ENCODE measurements around the gene ZFAND5. TPM values are rescaled to one million over a fixed set of nuclear protein-coding genes. Genes with fewer than 3 reads are reported as not detected.

The ZFAND5 gene
- total RNA-seq, 1 donor from 2014 or later: 183 TPM

DNA sequence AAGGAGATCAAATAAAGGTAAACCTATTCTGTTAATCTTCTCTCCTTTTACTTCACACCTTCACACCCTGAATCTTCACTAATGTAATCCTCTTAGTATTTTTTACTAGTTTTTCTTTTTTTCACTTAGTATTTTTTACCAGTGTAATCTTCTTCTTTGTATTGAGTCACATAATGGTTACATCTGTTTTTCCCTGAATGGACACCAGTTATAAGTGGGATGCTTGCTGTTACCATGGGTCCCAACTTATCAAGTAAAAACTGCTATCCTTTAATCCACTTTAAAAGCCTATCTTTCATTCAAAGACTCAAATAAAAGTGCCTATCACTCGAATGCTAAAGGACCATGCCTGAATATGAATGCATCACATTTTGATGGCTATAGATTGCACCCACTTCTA, 15.1 kb downstream of the ZFAND5 start:
- TF ChIP-seq, protein P1, sequence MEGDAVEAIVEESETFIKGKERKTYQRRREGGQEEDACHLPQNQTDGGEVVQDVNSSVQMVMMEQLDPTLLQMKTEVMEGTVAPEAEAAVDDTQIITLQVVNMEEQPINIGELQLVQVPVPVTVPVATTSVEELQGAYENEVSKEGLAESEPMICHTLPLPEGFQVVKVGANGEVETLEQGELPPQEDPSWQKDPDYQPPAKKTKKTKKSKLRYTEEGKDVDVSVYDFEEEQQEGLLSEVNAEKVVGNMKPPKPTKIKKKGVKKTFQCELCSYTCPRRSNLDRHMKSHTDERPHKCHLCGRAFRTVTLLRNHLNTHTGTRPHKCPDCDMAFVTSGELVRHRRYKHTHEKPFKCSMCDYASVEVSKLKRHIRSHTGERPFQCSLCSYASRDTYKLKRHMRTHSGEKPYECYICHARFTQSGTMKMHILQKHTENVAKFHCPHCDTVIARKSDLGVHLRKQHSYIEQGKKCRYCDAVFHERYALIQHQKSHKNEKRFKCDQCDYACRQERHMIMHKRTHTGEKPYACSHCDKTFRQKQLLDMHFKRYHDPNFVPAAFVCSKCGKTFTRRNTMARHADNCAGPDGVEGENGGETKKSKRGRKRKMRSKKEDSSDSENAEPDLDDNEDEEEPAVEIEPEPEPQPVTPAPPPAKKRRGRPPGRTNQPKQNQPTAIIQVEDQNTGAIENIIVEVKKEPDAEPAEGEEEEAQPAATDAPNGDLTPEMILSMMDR (IDR thresholded peaks at IDR 0.05; ENCODE audit: borderline replicate concordance): no peak
- Histone ChIP-seq H3K27me3 (ENCODE audit: low read depth) (no peaks in the 10 kb centered on the region), H3K27ac (replicated peaks) (no peak overlapping the region), H3K4me1 (peaks cover 23% of the 10 kb centered on the region), H3K4me3 (no peak overlapping the region), H3K9me3 (replicated peaks) (no peaks in the 10 kb centered on the region), H3K36me3 (peaks cover 28% of the 10 kb centered on the region)
- intact Hi-C loops (cut with micrococcal nuclease): loop anchor here (10.0 kb wide), 1 partner anchor 55 kb away; no protein-coding TSS in a partner anchor
- no peak for DNase-seq

DNA sequence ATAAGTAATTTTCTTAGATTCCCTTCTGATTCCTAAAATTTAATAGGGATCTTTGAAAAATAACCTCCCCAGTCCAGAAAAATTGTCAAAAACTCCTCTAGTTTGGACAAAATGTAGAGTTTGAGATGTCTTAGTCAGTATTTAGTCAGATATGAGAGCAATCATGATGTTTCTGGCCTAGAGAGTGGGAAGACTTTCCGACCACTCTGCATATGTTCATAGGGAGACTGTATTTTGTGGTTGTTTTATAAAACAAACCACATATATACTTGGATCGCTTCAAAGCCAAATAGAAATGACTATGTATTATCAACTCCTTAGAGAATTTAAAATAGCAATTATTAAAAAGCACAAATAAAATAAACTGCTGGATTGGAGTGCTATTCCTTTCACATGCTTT, 15.8 kb downstream of the ZFAND5 start:
- Histone ChIP-seq H3K9me3 (replicated peaks) (no peaks in the 10 kb centered on the region), H3K27me3 (ENCODE audit: low read depth) (no peaks in the 10 kb centered on the region), H3K27ac (replicated peaks) (no peak overlapping the region), H3K4me1 (peaks cover 17% of the 10 kb centered on the region), H3K36me3 (peaks cover 21% of the 10 kb centered on the region), H3K4me3 (no peak overlapping the region)
- intact Hi-C loops (cut with micrococcal nuclease): loop anchor here (10.0 kb wide), 1 partner anchor 54 kb away; no protein-coding TSS in a partner anchor
- DNase-seq: no peak
- TF ChIP-seq, protein P1 (IDR thresholded peaks at IDR 0.05; ENCODE audit: borderline replicate concordance): no peak

DNA sequence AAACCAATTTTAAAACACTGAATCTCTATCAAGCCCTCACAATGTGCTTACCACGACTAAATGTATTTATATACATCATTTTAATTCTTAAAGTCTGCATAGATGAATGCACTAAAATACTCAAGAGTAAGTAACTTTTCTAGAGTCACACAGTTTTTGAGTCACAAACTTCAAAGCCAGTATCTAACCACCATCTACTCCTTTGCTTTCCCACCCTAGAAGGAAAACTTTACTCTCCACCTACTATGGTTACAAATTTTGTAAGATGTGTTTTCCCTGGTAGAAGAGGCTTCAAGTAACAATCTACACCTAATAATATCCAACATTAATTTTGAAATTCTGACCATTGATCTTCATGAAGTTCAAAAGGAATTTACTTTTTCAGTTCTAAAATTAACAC, 18.7 kb downstream of the ZFAND5 start:
- Histone ChIP-seq H3K27me3 (ENCODE audit: low read depth) (no peaks in the 10 kb centered on the region), H3K9me3 (replicated peaks) (no peaks in the 10 kb centered on the region), H3K27ac (replicated peaks) (no peak overlapping the region), H3K36me3 (no peaks in the 10 kb centered on the region), H3K4me3 (no peak overlapping the region), H3K4me1 (peaks cover 4% of the 10 kb centered on the region)
- DNase-seq: no peak
- TF ChIP-seq, protein P1 (IDR thresholded peaks at IDR 0.05; ENCODE audit: borderline replicate concordance): no peak
- intact Hi-C loops (cut with micrococcal nuclease): loop anchor here (10.0 kb wide), 1 partner anchor 52 kb away; no protein-coding TSS in a partner anchor

DNA sequence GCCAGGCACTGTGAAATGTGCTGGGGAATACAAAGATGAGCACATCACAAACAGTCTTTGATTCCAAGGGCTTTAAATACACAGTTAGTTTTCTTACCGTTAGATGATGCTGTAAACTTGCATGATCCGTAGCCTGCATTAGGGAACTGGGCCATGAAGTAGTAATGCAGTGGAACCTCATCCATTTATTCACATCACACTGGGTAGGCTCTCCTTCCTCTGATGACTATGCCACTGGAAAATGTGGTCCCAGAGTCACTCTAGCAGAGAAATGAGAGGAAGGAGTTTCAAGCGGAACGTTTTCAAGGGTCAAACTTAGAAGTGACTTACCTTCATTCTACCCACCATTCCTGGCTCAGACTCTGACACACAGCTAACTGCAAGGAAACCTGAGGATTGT, 26.4 kb downstream of the ZFAND5 start:
- DNase-seq: no peak
- H3K4me3 ChIP-seq: no peak overlapping the region
- no peaks in the 10 kb centered on the region for H3K27me3 ChIP-seq (ENCODE audit: low read depth)
- no peaks in the 10 kb centered on the region for H3K9me3 ChIP-seq (replicated peaks)
- no peak overlapping the region for H3K27ac ChIP-seq (replicated peaks)
- TF ChIP-seq, protein P1 (IDR thresholded peaks at IDR 0.05; ENCODE audit: borderline replicate concordance): no peak
- intact Hi-C loops (cut with micrococcal nuclease): no loop called here
- no peaks in the 10 kb centered on the region for H3K4me1 ChIP-seq
- no peaks in the 10 kb centered on the region for H3K36me3 ChIP-seq

DNA sequence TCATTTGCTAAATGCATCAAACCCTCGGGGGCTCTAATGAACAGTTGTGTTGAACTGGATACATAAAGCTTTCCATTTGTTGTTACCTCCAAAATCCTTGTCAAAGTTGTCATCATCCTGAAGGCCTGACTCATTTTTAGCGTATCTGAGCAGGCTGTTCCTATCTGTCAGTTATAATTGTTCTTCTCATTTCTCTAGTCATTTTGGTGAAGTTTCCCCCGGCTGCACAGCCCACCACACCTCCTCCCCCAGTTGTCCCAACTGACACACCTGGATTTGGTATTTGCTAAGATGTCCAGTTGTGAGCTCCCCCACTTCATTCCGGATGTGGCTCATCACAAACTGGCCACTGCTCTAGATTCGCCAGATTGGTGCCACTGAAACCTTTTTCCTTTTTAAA, 27.7 kb downstream of the ZFAND5 start:
- intact Hi-C loops (cut with micrococcal nuclease): no loop called here
- no peak overlapping the region for H3K27ac ChIP-seq (replicated peaks)
- H3K9me3 ChIP-seq (replicated peaks): no peaks in the 10 kb centered on the region
- TF ChIP-seq, protein P1 (IDR thresholded peaks at IDR 0.05; ENCODE audit: borderline replicate concordance): no peak
- H3K36me3 ChIP-seq: no peaks in the 10 kb centered on the region
- no peaks in the 10 kb centered on the region for H3K27me3 ChIP-seq (ENCODE audit: low read depth)
- no peaks in the 10 kb centered on the region for H3K4me1 ChIP-seq
- DNase-seq: no peak
- H3K4me3 ChIP-seq: no peak overlapping the region

All from left ventricle myocardium inferior (tissue), 1 donor.